Peyer's patch (tissue), 4 donors: ENCODE measurements around the gene LIG1.

ENCODE experiments used
- POLR2A ChIP-seq, 2 donors: fragments of 450-650 bp; IDR thresholded peaks; one replicate each; pipeline ENCODE4 v1.5.1; 2017; ENCODE audit warnings: antibody characterized with exemption in 2 of 2, mild to moderate bottlenecking in 2 of 2, moderate library complexity in 2 of 2
- TF ChIP-seq, protein P1 (sequence below), 6 experiments: fragments of 450-650 bp in 4 of 6; fragments of 200-600 bp in 2 of 6; sonication (generic) in 1 of 6; IDR thresholded peaks; one replicate each; pipeline ENCODE4 v1.5.1; 2017 to 2019; ENCODE audit warnings: antibody characterized with exemption in 6 of 6, mild to moderate bottlenecking in 3 of 6, moderate library complexity in 1 of 6

DNA sequence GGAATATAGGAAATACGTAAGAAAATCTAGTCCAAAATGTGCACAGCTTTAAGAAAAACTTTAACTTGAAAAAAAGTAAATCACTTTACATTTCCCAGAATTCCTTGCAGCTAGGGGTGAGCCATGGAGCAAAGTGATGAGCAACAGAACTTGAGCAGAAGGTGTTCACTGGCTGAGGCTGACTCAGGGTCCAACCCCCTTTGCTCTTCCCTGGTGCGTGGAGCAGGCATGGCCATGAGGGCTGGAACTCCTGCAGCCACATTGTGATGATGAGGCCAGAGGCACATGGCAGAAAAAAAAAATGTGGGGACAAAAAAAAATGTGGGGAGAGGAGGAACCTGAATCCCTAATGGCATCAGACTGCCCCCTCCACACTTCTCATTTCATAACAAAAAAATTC lies 49.6 kb downstream of the LIG1 start:
- TF ChIP-seq, protein P1, sequence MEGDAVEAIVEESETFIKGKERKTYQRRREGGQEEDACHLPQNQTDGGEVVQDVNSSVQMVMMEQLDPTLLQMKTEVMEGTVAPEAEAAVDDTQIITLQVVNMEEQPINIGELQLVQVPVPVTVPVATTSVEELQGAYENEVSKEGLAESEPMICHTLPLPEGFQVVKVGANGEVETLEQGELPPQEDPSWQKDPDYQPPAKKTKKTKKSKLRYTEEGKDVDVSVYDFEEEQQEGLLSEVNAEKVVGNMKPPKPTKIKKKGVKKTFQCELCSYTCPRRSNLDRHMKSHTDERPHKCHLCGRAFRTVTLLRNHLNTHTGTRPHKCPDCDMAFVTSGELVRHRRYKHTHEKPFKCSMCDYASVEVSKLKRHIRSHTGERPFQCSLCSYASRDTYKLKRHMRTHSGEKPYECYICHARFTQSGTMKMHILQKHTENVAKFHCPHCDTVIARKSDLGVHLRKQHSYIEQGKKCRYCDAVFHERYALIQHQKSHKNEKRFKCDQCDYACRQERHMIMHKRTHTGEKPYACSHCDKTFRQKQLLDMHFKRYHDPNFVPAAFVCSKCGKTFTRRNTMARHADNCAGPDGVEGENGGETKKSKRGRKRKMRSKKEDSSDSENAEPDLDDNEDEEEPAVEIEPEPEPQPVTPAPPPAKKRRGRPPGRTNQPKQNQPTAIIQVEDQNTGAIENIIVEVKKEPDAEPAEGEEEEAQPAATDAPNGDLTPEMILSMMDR (IDR thresholded peaks at IDR 0.05) = no peak
- no peak for TF ChIP-seq POLR2A (IDR thresholded peaks at IDR 0.05)
